GM12891 (cell line): Measurements from ENCODE around the gene SNU13.
"Not testable (repeated sequence)": the region's sequence is repeated elsewhere in the genome, so short reads cannot be mapped to it uniquely, and the experiment has no call there.

ENCODE experiments used
- DNase-seq: peaks from one replicate; pipeline ENCODE4 v3.0.0; 2011; ENCODE audit warnings: low spot score; ENCODE audit not compliant: insufficient read length
- FAIRE-seq: peaks from 2 replicates; lab custom pipeline; 2011; peaks lifted over from hg19 to GRCh38; lab: Jason Lieb, UNC
- PAX5 ChIP-seq: IDR thresholded peaks from 2 replicates; pipeline ENCODE4 v1.6.1; 2011; ENCODE audit warnings: low read length, moderate library complexity, mild to moderate bottlenecking; ENCODE audit not compliant: insufficient read depth, severe bottlenecking
- POLR2A ChIP-seq: IDR thresholded peaks from 2 replicates; pipeline ENCODE4 v1.6.1; 2011; ENCODE audit warnings: low read depth, low read length, control low read depth
- POLR2AphosphoS5 ChIP-seq: IDR thresholded peaks from 2 replicates; pipeline ENCODE4 v1.6.1; 2011; ENCODE audit warnings: low read depth, low read length, control low read depth
- POU2F2 ChIP-seq: IDR thresholded peaks from 2 replicates; pipeline ENCODE4 v1.6.1; 2011; ENCODE audit warnings: low read depth, mild to moderate bottlenecking, control low read depth, low read length, moderate library complexity
- SPI1 ChIP-seq: IDR thresholded peaks from 2 replicates; pipeline ENCODE4 v1.6.1; 2011; ENCODE audit warnings: low read depth, low read length, control low read depth
- TAF1 ChIP-seq: IDR thresholded peaks from 2 replicates; pipeline ENCODE4 v1.6.1; 2011; ENCODE audit warnings: low read depth, low read length, control low read depth

The SNU13 gene

DNA sequence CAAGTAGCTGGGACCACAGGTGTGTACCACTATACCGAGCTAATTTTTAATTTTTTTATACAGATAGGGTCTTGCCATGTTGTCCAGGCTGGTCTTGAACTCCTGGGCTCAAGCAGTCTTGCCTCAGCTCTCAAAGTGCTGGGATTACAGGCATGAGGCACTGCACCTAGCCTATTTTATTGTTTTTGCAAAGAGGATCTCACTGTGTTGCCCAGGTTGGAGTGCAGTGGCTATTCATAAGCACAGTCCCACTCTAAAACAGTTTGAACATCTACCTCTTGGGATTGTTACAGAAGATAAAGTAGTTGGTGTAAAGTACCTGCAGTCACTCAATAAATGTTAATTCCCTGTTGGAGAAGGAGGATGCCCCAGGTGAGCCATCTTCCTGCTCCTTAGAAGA is 38.4 kb downstream of the SNU13 start:
- TF ChIP-seq POU2F2 (no peak), POLR2A (no peak), TAF1 (no peak), PAX5 (no peak), POLR2AphosphoS5 (no peak), SPI1 (no peak)
- FAIRE-seq (no peak), DNase-seq (no peak)

DNA sequence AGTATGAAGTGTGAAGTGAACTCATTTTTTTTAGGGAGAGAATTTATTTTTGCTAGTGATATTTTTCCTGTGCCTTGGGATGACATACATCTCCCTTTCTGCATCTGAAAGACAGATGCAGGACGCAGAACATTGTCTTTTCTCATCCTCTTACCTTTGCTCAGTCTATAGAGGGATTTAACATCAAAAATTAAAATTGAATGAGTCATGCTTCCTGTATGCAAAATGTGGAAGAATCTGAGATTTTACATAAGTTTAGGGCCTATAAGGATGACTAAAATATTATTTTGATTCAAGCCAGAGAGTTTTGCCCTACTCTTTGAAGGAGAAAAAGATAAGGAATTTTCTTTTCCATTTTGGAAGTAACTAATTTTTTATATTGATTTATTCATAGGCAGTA is 40.2 kb downstream of the SNU13 start:
- DNase-seq, result no peak
- TF ChIP-seq PAX5, result no peak
- TF ChIP-seq POLR2A, result no peak
- no peak for TF ChIP-seq TAF1
- no peak for TF ChIP-seq POLR2AphosphoS5
- TF ChIP-seq SPI1, result no peak
- no peak for TF ChIP-seq POU2F2
- no peak for FAIRE-seq

DNA sequence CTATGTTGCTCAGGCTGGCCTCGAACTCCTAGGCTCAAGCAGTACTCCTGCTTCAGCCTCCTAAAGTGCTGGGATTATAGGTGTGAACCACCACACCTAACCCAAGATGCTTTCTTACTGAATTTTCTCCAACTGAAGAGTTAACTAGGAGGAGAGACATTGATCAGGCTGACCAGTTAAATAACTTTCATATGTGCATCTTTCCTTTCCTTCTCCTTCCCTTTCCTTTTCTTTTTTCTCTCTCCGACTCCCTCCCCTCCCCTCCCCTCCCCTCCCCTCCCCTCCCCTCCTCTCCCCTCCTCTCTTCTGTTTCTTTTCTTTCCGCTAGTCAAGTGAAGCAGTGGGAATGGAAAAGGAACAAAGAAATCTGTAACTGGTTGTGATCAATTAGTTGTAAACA is 40.9 kb downstream of the SNU13 start:
- no peak for TF ChIP-seq POU2F2
- no peak for FAIRE-seq
- DNase-seq, result no peak

DNA sequence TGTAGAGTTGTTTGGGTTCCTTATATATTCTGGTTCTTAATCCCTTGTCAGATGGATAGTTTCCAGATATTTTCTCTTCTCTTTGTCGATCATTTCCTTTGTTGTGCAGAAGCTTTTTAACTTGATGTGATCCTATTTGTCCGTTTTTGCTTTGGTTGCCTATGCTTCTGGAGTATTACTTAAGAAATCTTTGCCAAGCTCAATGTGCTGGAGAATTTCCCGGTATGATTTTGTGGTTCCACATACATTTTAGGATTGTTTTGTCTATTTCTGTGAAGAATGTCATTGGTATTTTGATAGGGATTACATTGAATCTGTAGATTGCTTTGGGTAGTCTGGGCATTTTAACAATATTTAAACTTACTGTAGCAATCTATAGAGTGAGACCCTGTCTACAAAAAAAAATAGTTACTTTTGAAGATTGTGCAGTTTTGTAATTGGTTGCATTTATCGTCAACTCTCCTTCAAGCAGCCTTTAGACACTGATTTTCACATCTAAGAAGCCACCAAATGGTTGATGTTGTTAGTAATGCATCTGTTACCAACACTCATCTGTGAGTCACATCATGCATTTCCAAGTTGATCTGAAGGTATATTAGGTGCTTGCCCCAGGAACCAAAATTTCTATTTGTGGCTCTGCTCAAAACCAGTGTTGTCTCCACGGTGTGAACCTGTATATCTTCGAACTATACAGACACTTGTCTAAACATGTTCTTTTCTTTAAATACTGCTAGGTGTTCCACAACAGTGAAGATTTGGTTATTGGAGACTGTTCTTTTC is 46.1 kb downstream of the SNU13 start:
- no peak for DNase-seq
- FAIRE-seq, result no peak
- TF ChIP-seq TAF1 (no peak), PAX5 (no peak), POLR2AphosphoS5 (no peak), POLR2A (no peak), SPI1 (no peak), POU2F2 (no peak)

DNA sequence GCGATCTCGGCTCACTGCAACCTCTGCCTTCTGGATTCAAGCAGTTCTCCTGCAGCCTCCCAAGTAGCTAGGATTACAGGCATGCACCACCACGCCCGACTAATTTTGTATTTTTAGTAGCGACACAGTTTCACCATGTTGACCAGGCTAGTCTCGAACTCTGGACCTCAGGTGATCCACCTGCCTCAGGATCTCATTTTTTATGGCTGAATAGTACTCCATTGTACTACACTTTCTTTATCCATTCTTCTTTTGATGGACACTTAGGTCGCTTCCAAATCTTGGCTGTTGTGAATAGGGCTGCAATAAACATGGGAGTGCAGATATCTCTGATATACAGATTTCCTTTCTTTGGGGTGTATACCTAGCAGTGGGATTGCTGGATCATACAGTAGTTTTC is 46.8 kb downstream of the SNU13 start:
- TF ChIP-seq POU2F2, result no peak
- no peak for TF ChIP-seq POLR2AphosphoS5
- TF ChIP-seq PAX5, result no peak
- no peak for TF ChIP-seq SPI1
- TF ChIP-seq TAF1, result no peak
- no peak for TF ChIP-seq POLR2A
- no peak for DNase-seq
- FAIRE-seq, result no peak

DNA sequence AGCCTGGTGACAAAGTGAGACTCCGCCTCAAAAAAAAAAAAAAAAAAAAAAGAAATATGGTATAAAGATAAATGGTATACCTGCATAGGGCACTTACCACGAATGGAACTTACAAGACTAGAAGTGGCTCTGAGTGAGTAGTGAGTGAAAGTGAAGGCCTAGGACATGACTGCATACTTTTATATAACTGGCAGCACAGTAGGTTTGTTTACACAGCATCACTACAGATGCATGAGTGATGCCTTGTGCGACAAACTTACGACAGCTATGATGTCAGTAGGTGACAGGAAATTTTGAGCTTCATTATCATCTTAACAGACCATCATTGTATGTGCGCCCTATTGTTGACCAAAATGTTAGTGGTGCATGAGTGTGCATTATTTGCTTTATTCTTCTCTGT is 49.9 kb downstream of the SNU13 start:
- FAIRE-seq (peak; percentile 38), DNase-seq (no peak)
- no peak for TF ChIP-seq POLR2A
- TF ChIP-seq SPI1, result no peak
- TF ChIP-seq POLR2AphosphoS5, result no peak
- no peak for TF ChIP-seq POU2F2
- TF ChIP-seq PAX5, result no peak
- no peak for TF ChIP-seq TAF1

DNA sequence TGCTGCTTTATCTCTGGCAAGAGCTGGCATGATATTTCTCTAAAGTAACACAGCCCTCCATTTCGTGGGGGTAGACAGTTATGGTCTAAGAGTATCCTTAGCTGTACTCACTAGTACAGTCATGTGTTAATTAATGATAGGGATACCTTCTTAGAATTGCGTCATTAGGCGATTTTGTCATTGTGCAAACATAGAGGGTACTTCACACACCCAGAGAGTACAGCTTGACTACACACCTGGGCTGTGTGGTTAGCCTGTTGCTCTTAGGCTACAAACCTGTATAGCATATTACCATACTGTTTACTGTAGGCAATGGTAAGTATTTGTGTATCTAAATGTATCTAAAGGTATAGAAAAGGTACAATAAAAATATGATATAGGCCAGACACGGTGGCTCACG is 50.5 kb downstream of the SNU13 start:
- FAIRE-seq, result no peak
- TF ChIP-seq POU2F2 (no peak), POLR2AphosphoS5 (no peak), TAF1 (no peak), POLR2A (no peak), PAX5 (no peak), SPI1 (no peak)
- DNase-seq, result no peak

DNA sequence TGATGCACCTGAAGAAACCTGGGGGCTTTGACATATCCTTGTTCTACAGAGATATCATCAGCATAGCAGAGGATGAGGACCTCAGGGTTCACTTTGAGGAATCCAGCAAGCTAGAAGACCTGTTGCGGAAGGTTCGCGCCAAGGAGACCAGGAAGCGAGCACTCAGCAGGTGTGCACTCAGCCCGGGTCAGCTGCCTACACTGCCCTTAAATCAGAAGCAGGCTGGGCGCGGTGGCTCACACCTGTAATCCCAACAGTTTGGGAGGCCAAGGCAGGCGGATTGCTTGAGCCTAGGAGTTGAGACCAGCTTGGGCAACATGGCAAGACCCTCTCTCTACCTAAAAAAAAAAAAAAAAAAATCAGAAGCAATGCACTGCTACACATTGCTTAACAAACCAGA is 51.0 kb downstream of the SNU13 start:
- not testable (repeated sequence) for DNase-seq, FAIRE-seq

DNA sequence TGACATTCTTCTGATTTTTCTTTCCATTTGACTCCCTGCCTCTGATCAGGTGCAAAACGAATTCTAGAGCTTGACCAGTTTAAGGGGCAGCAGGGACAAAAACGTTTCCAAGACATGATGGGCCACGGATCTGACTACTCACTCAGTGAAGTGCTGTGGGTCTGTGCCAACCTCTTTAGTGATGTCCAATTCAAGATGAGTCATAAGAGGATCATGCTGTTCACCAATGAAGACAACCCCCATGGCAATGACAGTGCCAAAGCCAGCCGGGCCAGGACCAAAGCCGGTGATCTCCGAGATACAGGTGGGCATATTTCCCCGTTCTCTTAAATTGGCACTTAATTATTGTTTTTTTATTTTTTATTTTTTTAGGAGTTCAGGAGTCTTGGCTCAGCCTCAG is 52.2 kb downstream of the SNU13 start:
- DNase-seq, result no peak
- TF ChIP-seq PAX5 (no peak), TAF1 (no peak), POU2F2 (no peak), POLR2AphosphoS5 (no peak)
- no peak for FAIRE-seq

DNA sequence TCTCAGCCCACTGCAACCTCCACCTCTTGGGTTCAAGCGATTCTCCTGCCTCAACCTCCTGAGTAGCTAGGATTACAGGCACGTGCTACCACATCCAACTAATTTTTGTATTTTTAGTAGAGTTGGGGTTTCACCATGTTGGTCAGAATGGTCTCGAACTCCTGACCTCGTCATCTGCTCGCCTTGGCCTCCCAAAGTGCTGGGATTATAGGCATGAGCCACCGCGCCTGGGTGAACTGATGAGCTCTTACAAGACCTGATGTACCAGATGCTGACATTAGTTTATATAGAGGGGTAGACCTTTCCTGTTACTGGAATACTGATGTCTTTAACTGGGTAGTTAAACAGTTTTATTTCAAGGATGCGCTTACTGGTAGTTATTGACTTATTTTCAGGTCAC is 54.1 kb downstream of the SNU13 start:
- not testable (repeated sequence) for DNase-seq, FAIRE-seq

DNA sequence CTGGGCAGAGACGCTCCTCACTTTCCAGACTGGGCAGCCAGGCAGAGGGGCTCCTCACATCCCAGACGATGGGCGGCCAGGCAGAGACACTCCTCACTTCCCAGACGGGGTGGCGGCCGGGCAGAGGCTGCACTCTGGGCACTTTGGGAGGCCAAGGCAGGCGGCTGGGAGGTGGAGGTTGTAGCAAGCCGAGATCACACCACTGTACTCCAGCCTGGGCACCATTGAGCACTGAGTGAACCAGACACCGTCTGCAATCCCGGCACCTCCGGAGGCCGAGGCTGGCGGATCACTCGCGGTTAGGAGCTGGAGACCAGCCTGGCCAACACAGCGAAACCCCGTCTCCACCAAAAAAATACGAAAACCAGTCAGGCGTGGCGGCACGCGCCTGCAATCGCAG is 57.1 kb downstream of the SNU13 start:
- not testable (repeated sequence) for FAIRE-seq

DNA sequence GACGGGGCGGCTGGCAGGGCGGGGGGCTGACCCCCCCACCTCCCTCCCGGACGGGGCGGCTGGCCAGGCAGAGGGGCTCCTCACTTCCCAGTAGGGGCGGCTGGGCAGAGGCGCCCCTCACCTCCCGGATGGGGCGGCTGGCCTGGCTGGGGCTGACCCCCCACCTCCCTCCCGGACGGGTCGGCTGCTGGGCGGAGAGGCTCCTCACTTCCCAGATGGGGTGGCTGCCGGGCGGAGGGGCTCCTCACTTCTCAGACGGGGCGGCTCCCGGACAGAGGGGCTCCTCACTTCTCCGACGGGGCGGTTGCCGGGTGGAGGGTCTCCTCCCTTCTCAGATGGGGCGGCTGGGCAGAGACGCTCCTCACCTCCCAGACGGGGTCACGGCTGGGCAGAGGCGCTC is 57.6 kb downstream of the SNU13 start:
- not testable (repeated sequence) for FAIRE-seq, DNase-seq

More for the DNA sequence above, 57.1 kb downstream of the SNU13 start:
- DNase-seq, result not testable (repeated sequence)
